ENCODE measurements around the gene ITGB8.

DNA sequence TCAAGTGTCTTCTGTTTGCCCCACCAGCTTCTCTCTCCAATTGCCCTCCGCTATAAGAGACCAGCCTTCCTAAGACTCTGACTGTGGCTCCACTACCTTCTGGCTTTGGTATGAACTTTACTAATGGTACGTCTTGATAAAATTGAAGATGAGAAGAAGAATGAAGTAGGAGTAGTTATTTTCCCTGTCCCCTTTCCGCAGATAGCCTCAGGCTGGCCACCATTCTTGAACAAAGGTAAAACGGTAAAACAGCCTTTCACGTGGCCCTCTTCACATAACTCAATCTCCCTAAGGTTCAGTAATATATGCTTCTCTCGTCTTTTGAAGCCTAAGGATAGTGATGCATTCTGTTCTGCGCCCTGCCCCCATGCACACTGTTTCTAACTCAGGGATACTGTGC, 9.9 kb upstream of the ITGB8 start:
- no peak for TF ChIP-seq EZH2 (IDR thresholded peaks at IDR 0.05; ENCODE audit: insufficient read depth, poor library complexity, severe bottlenecking)
- no peak for TF ChIP-seq EZH2phosphoT487 (IDR thresholded peaks at IDR 0.05; ENCODE audit: insufficient read depth, low read depth)

Measured in GM23248 (cell line).